H9 (cell line): ENCODE results near the gene SEMA4D. TPM values are rescaled to one million over a fixed set of nuclear protein-coding genes. Genes with fewer than 3 reads are reported as not detected.

ENCODE experiments used
- DNase-seq: peaks from one replicate; pipeline ENCODE4 v3.0.0-alpha.2; 2017
- H2AFZ ChIP-seq: one replicate; pipeline ENCODE4 v1.6.1; 2013; ENCODE audit warnings: mild to moderate bottlenecking, low read length, control low read depth, moderate library complexity
- H2AK5ac ChIP-seq: 2 replicates; pipeline ENCODE4 v1.6.1; 2013; ENCODE audit warnings: low read length, control low read depth, mixed read lengths; ENCODE audit not compliant: insufficient read length
- H2BK120ac ChIP-seq: one replicate; pipeline ENCODE4 v1.6.1; 2013; ENCODE audit warnings: low read depth, mild to moderate bottlenecking, low read length, control low read depth, inconsistent platforms; ENCODE audit not compliant: poor library complexity, severe bottlenecking
- H2BK12ac ChIP-seq: 2 replicates; pipeline ENCODE4 v1.6.1; 2013; ENCODE audit warnings: low read length, control low read depth, mixed read lengths, low read depth; ENCODE audit not compliant: insufficient read length
- H2BK15ac ChIP-seq: 2 replicates; pipeline ENCODE4 v1.6.1; 2013; ENCODE audit warnings: low read depth, low read length, control low read depth
- H2BK20ac ChIP-seq: one replicate; pipeline ENCODE4 v1.6.1; 2013; ENCODE audit warnings: low read depth, mild to moderate bottlenecking, low read length, control low read depth, inconsistent platforms; ENCODE audit not compliant: poor library complexity, severe bottlenecking
- H2BK5ac ChIP-seq: 2 replicates; pipeline ENCODE4 v1.6.1; 2013; ENCODE audit warnings: low read length, control low read depth, mixed read lengths; ENCODE audit not compliant: insufficient read length
- H3K14ac ChIP-seq: 2 replicates; pipeline ENCODE4 v1.6.1; 2013; ENCODE audit warnings: low read length, control low read depth; ENCODE audit not compliant: insufficient read depth
- H3K18ac ChIP-seq: 2 replicates; pipeline ENCODE4 v1.6.1; 2013; ENCODE audit warnings: low read depth, mild to moderate bottlenecking, mixed read lengths, low read length, control low read depth; ENCODE audit not compliant: insufficient read length
- H3K23ac ChIP-seq: 2 replicates; pipeline ENCODE4 v1.6.1; 2013; ENCODE audit warnings: low read length, control low read depth, mixed read lengths, low read depth; ENCODE audit not compliant: insufficient read length
- H3K23me2 ChIP-seq: 2 replicates; pipeline ENCODE4 v1.6.1; 2013; ENCODE audit warnings: low read depth, mild to moderate bottlenecking, mixed read lengths, low read length, control low read depth; ENCODE audit not compliant: insufficient read length, poor library complexity, severe bottlenecking
- H3K27ac ChIP-seq: 2 replicates; pipeline ENCODE4 v1.5.1; 2013; ENCODE audit warnings: low read length, control low read depth, mixed read lengths, low read depth; ENCODE audit not compliant: insufficient read length
- H3K27me3 ChIP-seq: 2 replicates; pipeline ENCODE4 v1.6.1; 2013; ENCODE audit warnings: low read length, control low read depth, inconsistent platforms; ENCODE audit not compliant: insufficient read depth
- H3K4ac ChIP-seq: 2 replicates; pipeline ENCODE4 v1.6.1; 2013; ENCODE audit warnings: low read depth, mild to moderate bottlenecking, control low read depth, inconsistent platforms, low read length, moderate library complexity
- H3K4me1 ChIP-seq: 2 replicates; pipeline ENCODE4 v1.6.1; 2013; ENCODE audit warnings: low read length, control low read depth, inconsistent platforms; ENCODE audit not compliant: insufficient read depth
- H3K4me2 ChIP-seq: 2 replicates; pipeline ENCODE4 v1.6.1; 2013; ENCODE audit warnings: low read length, control low read depth, mixed read lengths; ENCODE audit not compliant: insufficient read length, insufficient read depth
- H3K56ac ChIP-seq: 2 replicates; pipeline ENCODE4 v1.6.1; 2013; ENCODE audit warnings: low read depth, mild to moderate bottlenecking, mixed read lengths, low read length, control low read depth; ENCODE audit not compliant: insufficient read length
- H3K79me1 ChIP-seq: 2 replicates; pipeline ENCODE4 v1.6.1; 2013; ENCODE audit warnings: low read depth, mild to moderate bottlenecking, moderate library complexity, low read length, control low read depth, inconsistent platforms; ENCODE audit not compliant: insufficient read depth, poor library complexity, severe bottlenecking
- H3K79me2 ChIP-seq: 2 replicates; pipeline ENCODE4 v1.6.1; 2013; ENCODE audit warnings: low read length, control low read depth, inconsistent platforms; ENCODE audit not compliant: insufficient read depth
- H3K9ac ChIP-seq: 2 replicates; pipeline ENCODE4 v1.6.1; 2013; ENCODE audit warnings: low read length, control low read depth, mixed read lengths; ENCODE audit not compliant: insufficient read length; ENCODE audit errors: extremely low read depth
- H3K9me3 ChIP-seq: one replicate; pipeline ENCODE4 v1.6.1; 2013; ENCODE audit warnings: low read depth, low read length, inconsistent platforms; ENCODE audit not compliant: control insufficient read depth
- H3T11ph ChIP-seq: one replicate; pipeline ENCODE4 v1.6.1; 2013; ENCODE audit warnings: mild to moderate bottlenecking, low read length, control low read depth, inconsistent platforms
- H4K20me1 ChIP-seq: one replicate; pipeline ENCODE4 v1.6.1; 2013; ENCODE audit not compliant: control insufficient read depth, insufficient read length, insufficient read depth
- H4K5ac ChIP-seq: 2 replicates; pipeline ENCODE4 v1.6.1; 2013; ENCODE audit warnings: low read depth, mild to moderate bottlenecking, mixed read lengths, low read length, control low read depth; ENCODE audit not compliant: insufficient read length
- H4K8ac ChIP-seq: replicated peaks from 2 replicates; pipeline ENCODE4 v1.6.1; 2013; ENCODE audit warnings: low read length, control low read depth, mixed read lengths, low read depth; ENCODE audit not compliant: insufficient read length
- H4K91ac ChIP-seq: 2 replicates; pipeline ENCODE4 v1.6.1; 2013; ENCODE audit warnings: low read depth, mild to moderate bottlenecking, moderate library complexity, mixed read lengths, low read length, control low read depth; ENCODE audit not compliant: insufficient read length
- H3K27ac Mint-ChIP-seq, 3 experiments: 2 replicates in 2 of 3; 3 replicates in 1 of 3; pipeline ENCODE4 v1.8.0; 2020 to 2021; ENCODE audit warnings: mixed read lengths in 3 of 3, mild to moderate bottlenecking in 1 of 3, moderate library complexity in 1 of 3
- H3K27me3 Mint-ChIP-seq: 2 replicates; pipeline ENCODE4 v1.8.0; 2021; ENCODE audit warnings: low read depth, mild to moderate bottlenecking, moderate library complexity, mixed read lengths
- H3K36me3 Mint-ChIP-seq, 3 experiments: 2 replicates in 2 of 3; 3 replicates in 1 of 3; pipeline ENCODE4 v1.8.0; 2020 to 2021; ENCODE audit warnings: low read depth in 3 of 3, mixed read lengths in 3 of 3; ENCODE audit not compliant: insufficient read depth in 1 of 3
- H3K4me1 Mint-ChIP-seq, 2 experiments: 2 replicates each; pipeline ENCODE4 v1.8.0; 2020; ENCODE audit warnings: mixed read lengths in 2 of 2
- H3K4me3 Mint-ChIP-seq, 2 experiments: 2 replicates in 1 of 2; 3 replicates in 1 of 2; pipeline ENCODE4 v1.8.0; 2020 to 2021; ENCODE audit warnings: mild to moderate bottlenecking in 2 of 2, mixed read lengths in 2 of 2, moderate library complexity in 1 of 2
- H3K9me3 Mint-ChIP-seq, 2 experiments: 2 replicates in 1 of 2; 3 replicates in 1 of 2; pipeline ENCODE4 v1.8.0; 2020; ENCODE audit warnings: mild to moderate bottlenecking in 2 of 2, mixed read lengths in 2 of 2, moderate library complexity in 1 of 2
- CTCF ChIP-seq: fragments of 200-600 bp; sonication (generic); conservative IDR thresholded peaks from 3 replicates; pipeline ENCODE4 v1.8.0; 2021; ENCODE audit warnings: antibody characterized with exemption, mild to moderate bottlenecking
- WGBS: extraction: QIAGEN DNeasy Blood & Tissue Kit; methylation state at CpG from one replicate; pipeline ENCODE4 v1.1.7; 2013; ENCODE audit warnings: missing lambda C conversion rate, low lambda C conversion rate, mixed read lengths; ENCODE audit not compliant: insufficient read length; ENCODE audit errors: extremely low coverage; 5-methylcytosine and 5-hydroxymethylcytosine counted together
- total RNA-seq: library from RNA; stranded (reverse); gene quantifications from 2 replicates; pipeline ENCODE4 v1.2.1, GENCODE V29; 2021

SEMA4D gene
- total RNA-seq, 1 experiment from 2014 or later = 47.2 TPM

GRCh38 chr9:89388084-89388867, 109.6 kb downstream of the SEMA4D start:
- Histone ChIP-seq H2AFZ (no peak overlapping the region), H3K9ac (no peak overlapping the region), H4K91ac (no peak overlapping the region), H4K20me1 (no peaks in the 10 kb centered on the region), H3K27ac (no peak overlapping the region), H3K18ac (no peak overlapping the region), H3K9me3 (no peaks in the 10 kb centered on the region), H3K14ac (no peak overlapping the region), H2AK5ac (no peak overlapping the region), H3K23me2 (no peaks in the 10 kb centered on the region), H4K5ac (no peak overlapping the region), H3K27me3 (no peaks in the 10 kb centered on the region), H2BK12ac (no peak overlapping the region), H4K8ac (no peak overlapping the region), H2BK15ac (no peak overlapping the region), H3K56ac (no peak overlapping the region), H2BK20ac (no peak overlapping the region), H2BK5ac (no peak overlapping the region), H3K4ac (no peak overlapping the region), H3K4me2 (no peak overlapping the region), H3K79me2 (no peaks in the 10 kb centered on the region), H3K4me1 (no peaks in the 10 kb centered on the region), H3K23ac (no peak overlapping the region), H3T11ph (no peak overlapping the region), H3K79me1 (no peaks in the 10 kb centered on the region), H2BK120ac (no peak overlapping the region)
- Mint-ChIP-seq H3K27ac (no peak overlapping the region), H3K9me3 (no peaks in the 10 kb centered on the region), H3K4me3 (no peak overlapping the region), H3K27me3 (no peaks in the 10 kb centered on the region; the same call in 1 of the 2 replicates), H3K4me1 (peaks cover 0 to 2% of the 10 kb centered on the region in 2 experiments; a peak in 1 of 4 replicates), H3K36me3 (peaks cover 30 to 90% (median 82%) of the 10 kb centered on the region in 3 experiments; a peak in 6 of 7 replicates)
- WGBS = no CpG with 5 or more reads among the region's 19 CpGs
- DNase-seq = no peak
- no peak for TF ChIP-seq CTCF
